ENCODE measurements around the gene SENP7.

The SENP7 gene

DNA sequence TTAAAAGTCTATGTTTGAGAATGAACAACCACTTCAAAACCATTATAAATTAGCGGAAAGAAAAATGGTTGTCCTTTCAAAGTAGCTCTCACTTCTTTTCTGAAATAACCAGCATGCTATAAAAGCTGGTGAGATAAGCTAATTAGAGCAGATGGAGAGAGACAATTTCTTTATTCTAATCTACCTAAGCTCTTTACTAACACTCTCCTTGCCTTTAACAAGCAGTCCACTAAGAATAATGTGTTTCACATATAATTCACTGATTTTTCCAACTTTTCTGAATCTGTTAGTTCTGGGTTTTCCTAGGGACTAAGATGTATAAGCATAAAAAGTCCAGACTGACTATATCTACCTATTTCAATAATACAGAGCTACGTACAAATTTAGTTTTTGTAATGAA is 192.5 kb downstream of the SENP7 start, which contains the start of gene IMPG2:
Gene IMPG2 (minus strand): TSS at position 101 of the 400 bp plus-strand sequence. CDS start 203 bp downstream, outside the sequence.
- no peaks in the 10 kb centered on the region; the same call in 1 of the 2 replicates for H3K27me3 ChIP-seq (ENCODE audit: insufficient read depth, low read depth)
- TF ChIP-seq, protein P1, sequence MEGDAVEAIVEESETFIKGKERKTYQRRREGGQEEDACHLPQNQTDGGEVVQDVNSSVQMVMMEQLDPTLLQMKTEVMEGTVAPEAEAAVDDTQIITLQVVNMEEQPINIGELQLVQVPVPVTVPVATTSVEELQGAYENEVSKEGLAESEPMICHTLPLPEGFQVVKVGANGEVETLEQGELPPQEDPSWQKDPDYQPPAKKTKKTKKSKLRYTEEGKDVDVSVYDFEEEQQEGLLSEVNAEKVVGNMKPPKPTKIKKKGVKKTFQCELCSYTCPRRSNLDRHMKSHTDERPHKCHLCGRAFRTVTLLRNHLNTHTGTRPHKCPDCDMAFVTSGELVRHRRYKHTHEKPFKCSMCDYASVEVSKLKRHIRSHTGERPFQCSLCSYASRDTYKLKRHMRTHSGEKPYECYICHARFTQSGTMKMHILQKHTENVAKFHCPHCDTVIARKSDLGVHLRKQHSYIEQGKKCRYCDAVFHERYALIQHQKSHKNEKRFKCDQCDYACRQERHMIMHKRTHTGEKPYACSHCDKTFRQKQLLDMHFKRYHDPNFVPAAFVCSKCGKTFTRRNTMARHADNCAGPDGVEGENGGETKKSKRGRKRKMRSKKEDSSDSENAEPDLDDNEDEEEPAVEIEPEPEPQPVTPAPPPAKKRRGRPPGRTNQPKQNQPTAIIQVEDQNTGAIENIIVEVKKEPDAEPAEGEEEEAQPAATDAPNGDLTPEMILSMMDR (conservative IDR thresholded peaks at IDR 0.05; ENCODE audit: low read depth, low read length) = no peak
- H3K9ac ChIP-seq = no peak within 1 kb of the TSS
- H3K36me3 ChIP-seq (ENCODE audit: insufficient read depth) = no peaks in the 10 kb centered on the region
- H3K27ac ChIP-seq = no peak within 1 kb of the TSS
- peaks cover 10% of the 10 kb centered on the region for H3K4me1 ChIP-seq (ENCODE audit: low read depth, poor library complexity, severe bottlenecking)
- no peak within 1 kb of the TSS for H2AFZ ChIP-seq (ENCODE audit: low read depth)
- no peaks in the 10 kb centered on the region for H3K79me2 ChIP-seq (ENCODE audit: insufficient read depth, low read depth)
- peak within 1 kb of the TSS; percentile 67 for H3K4me2 ChIP-seq
- H3K4me3 ChIP-seq (IDR thresholded peaks at IDR 0.05; ENCODE audit: insufficient read depth, low read depth, low read length) = no peak within 1 kb of the TSS
- H4K20me1 ChIP-seq (ENCODE audit: insufficient read depth) = no peaks in the 10 kb centered on the region

DNA sequence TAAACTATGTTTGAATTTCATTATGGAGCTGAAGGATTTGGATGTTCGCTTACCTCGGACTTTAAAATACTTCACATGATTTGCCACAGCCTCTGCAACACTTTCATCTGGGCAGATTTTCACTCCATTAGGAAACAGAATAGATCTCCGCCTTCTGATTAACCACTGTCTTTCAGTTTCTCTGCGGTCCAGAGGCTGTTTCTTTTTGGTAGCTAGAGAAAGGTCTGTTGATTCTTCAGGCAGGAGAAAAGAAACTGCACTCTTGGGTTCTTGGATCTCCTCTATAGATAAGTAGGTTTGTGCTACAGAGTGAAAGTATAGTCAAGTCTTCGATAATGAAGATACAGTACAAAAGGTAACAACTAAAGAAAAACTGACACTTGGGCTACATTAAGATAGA is 193.5 kb downstream of the SENP7 start:
- no peak overlapping the region for H3K9ac ChIP-seq
- H4K20me1 ChIP-seq (ENCODE audit: insufficient read depth) = no peaks in the 10 kb centered on the region
- no peaks in the 10 kb centered on the region for H3K79me2 ChIP-seq (ENCODE audit: insufficient read depth, low read depth)
- no peaks in the 10 kb centered on the region; the same call in 1 of the 2 replicates for H3K27me3 ChIP-seq (ENCODE audit: insufficient read depth, low read depth)
- H3K4me1 ChIP-seq (ENCODE audit: low read depth, poor library complexity, severe bottlenecking) = peaks cover 10% of the 10 kb centered on the region
- H3K4me2 ChIP-seq = peak overlapping the region; percentile 67
- no peak overlapping the region for H3K4me3 ChIP-seq (IDR thresholded peaks at IDR 0.05; ENCODE audit: insufficient read depth, low read depth, low read length)
- no peak overlapping the region for H3K27ac ChIP-seq
- TF ChIP-seq, protein P1 (conservative IDR thresholded peaks at IDR 0.05; ENCODE audit: low read depth, low read length) = no peak
- no peaks in the 10 kb centered on the region for H3K36me3 ChIP-seq (ENCODE audit: insufficient read depth)
- no peak overlapping the region for H2AFZ ChIP-seq (ENCODE audit: low read depth)

DNA sequence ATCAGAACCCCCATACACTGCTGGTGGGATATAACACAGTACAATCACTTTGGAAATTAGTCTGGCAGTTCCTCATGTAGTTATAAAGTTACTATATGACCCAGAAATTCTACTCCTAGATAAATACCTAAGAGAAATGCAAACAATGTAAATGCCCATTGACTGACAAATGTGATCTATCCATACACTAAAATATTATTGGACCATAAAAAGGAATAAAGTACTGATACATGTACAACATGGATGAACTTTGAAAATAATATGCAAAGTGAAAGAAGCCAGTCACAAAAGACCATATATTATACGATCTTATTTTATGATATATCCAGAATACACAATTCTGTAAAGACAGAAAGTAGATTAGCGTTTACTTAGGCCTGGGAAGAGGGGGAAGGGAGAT is 200.5 kb downstream of the SENP7 start:
- TF ChIP-seq, protein P1 (conservative IDR thresholded peaks at IDR 0.05; ENCODE audit: low read depth, low read length) = no peak

DNA sequence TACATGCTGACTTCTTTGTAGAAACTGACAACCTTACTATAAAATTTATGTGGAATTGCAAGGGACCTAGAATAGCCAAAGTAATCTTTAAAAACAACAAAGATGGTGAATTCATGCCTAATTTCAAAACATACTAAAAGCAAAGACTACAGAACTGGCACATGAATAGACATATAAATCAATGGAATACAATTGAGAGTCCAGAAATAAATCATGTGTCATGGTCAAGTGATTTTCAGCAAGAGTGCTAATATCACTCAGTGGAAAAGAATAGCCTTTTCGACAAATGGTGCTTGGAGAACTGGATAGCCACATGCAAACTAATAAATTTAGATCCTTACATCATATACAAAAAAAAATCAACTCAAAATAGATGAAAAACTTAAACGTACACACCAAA is 201.3 kb downstream of the SENP7 start:
- no peak overlapping the region for H3K9ac ChIP-seq
- no peaks in the 10 kb centered on the region for H3K27me3 ChIP-seq (ENCODE audit: insufficient read depth, low read depth)
- H3K4me2 ChIP-seq = no peak overlapping the region
- no peaks in the 10 kb centered on the region for H4K20me1 ChIP-seq (ENCODE audit: insufficient read depth)
- no peaks in the 10 kb centered on the region for H3K79me2 ChIP-seq (ENCODE audit: insufficient read depth, low read depth)
- H3K27ac ChIP-seq = no peak overlapping the region
- TF ChIP-seq, protein P1 (conservative IDR thresholded peaks at IDR 0.05; ENCODE audit: low read depth, low read length) = no peak
- no peak overlapping the region for H3K4me3 ChIP-seq (IDR thresholded peaks at IDR 0.05; ENCODE audit: insufficient read depth, low read depth, low read length)
- no peak overlapping the region for H2AFZ ChIP-seq (ENCODE audit: low read depth)
- no peaks in the 10 kb centered on the region for H3K4me1 ChIP-seq (ENCODE audit: low read depth, poor library complexity, severe bottlenecking)
- H3K36me3 ChIP-seq (ENCODE audit: insufficient read depth) = no peaks in the 10 kb centered on the region

More for the DNA sequence above, 200.5 kb downstream of the SENP7 start:
- no peak overlapping the region for H2AFZ ChIP-seq (ENCODE audit: low read depth)
- H3K27ac ChIP-seq = no peak overlapping the region
- H3K27me3 ChIP-seq (ENCODE audit: insufficient read depth, low read depth) = no peaks in the 10 kb centered on the region
- no peaks in the 10 kb centered on the region for H3K36me3 ChIP-seq (ENCODE audit: insufficient read depth)
- H3K9ac ChIP-seq = no peak overlapping the region
- H3K79me2 ChIP-seq (ENCODE audit: insufficient read depth, low read depth) = no peaks in the 10 kb centered on the region
- H3K4me1 ChIP-seq (ENCODE audit: low read depth, poor library complexity, severe bottlenecking) = no peaks in the 10 kb centered on the region
- no peak overlapping the region for H3K4me3 ChIP-seq (IDR thresholded peaks at IDR 0.05; ENCODE audit: insufficient read depth, low read depth, low read length)
- no peak overlapping the region for H3K4me2 ChIP-seq
- no peaks in the 10 kb centered on the region for H4K20me1 ChIP-seq (ENCODE audit: insufficient read depth)

Data from KMS-11 (cell line).